ENCODE results near the gene STRA8. TPM values are rescaled to one million over a fixed set of nuclear protein-coding genes. Genes with fewer than 3 reads are reported as not detected.

The STRA8 gene
- polyA plus RNA-seq, 1 donor from 2014 or later: not detected

GRCh38 chr7:135259702-135260101 lies 26.1 kb downstream of the STRA8 start:
- Mint-ChIP-seq H3K4me1 (no peaks in the 10 kb centered on the region), H3K9me3 (peaks cover 3 to 10% (median 3%) of the 10 kb centered on the region in 3 donors), H3K27me3 (peaks cover 5% of the 10 kb centered on the region), H3K4me3 (no peak overlapping the region), H3K27ac (no peak overlapping the region), H3K36me3 (peaks cover 1% of the 10 kb centered on the region)

GRCh38 chr7:135260470-135260869 lies 26.8 kb downstream of the STRA8 start:
- H3K4me1 Mint-ChIP-seq: no peaks in the 10 kb centered on the region
- H3K36me3 Mint-ChIP-seq: peaks cover 1% of the 10 kb centered on the region
- H3K27ac Mint-ChIP-seq: no peak overlapping the region
- H3K27me3 Mint-ChIP-seq: peaks cover 5% of the 10 kb centered on the region
- no peak overlapping the region for H3K4me3 Mint-ChIP-seq
- H3K9me3 Mint-ChIP-seq: peaks cover 6 to 11% (median 6%) of the 10 kb centered on the region in 3 donors

- Mint-ChIP-seq H3K4me3 (no peak overlapping the region), H3K4me1 (no peaks in the 10 kb centered on the region), H3K27ac (no peak overlapping the region), H3K9me3 (peaks cover 6 to 17% (median 6%) of the 10 kb centered on the region in 3 donors), H3K36me3 (peaks cover 1% of the 10 kb centered on the region), H3K27me3 (peaks cover 5% of the 10 kb centered on the region)
Observed at GRCh38 chr7:135260930-135261721, 27.5 kb downstream of the STRA8 start.

- H3K27me3 Mint-ChIP-seq: peaks cover 8% of the 10 kb centered on the region
- peaks cover 1% of the 10 kb centered on the region for H3K36me3 Mint-ChIP-seq
- H3K4me1 Mint-ChIP-seq: no peaks in the 10 kb centered on the region
- no peak overlapping the region for H3K27ac Mint-ChIP-seq
- H3K4me3 Mint-ChIP-seq: no peak overlapping the region
- H3K9me3 Mint-ChIP-seq: peaks cover 7 to 19% (median 11%) of the 10 kb centered on the region in 3 donors
Observed at GRCh38 chr7:135262623-135263320, 29.1 kb downstream of the STRA8 start.

GRCh38 chr7:135263321-135263970 lies 29.8 kb downstream of the STRA8 start:
- no peak overlapping the region for H3K4me3 Mint-ChIP-seq
- H3K27ac Mint-ChIP-seq: no peak overlapping the region
- H3K4me1 Mint-ChIP-seq: no peaks in the 10 kb centered on the region
- peaks cover 1% of the 10 kb centered on the region for H3K36me3 Mint-ChIP-seq
- H3K27me3 Mint-ChIP-seq: peaks cover 8% of the 10 kb centered on the region
- peaks cover 7 to 19% (median 11%) of the 10 kb centered on the region in 3 donors for H3K9me3 Mint-ChIP-seq

- H3K36me3 Mint-ChIP-seq: peaks cover 1% of the 10 kb centered on the region
- H3K27me3 Mint-ChIP-seq: peaks cover 6% of the 10 kb centered on the region
- no peak overlapping the region for H3K4me3 Mint-ChIP-seq
- peaks cover 7 to 19% (median 11%) of the 10 kb centered on the region in 3 donors for H3K9me3 Mint-ChIP-seq
- no peak overlapping the region for H3K27ac Mint-ChIP-seq
- no peaks in the 10 kb centered on the region for H3K4me1 Mint-ChIP-seq
Observed at GRCh38 chr7:135265637-135266036, 32.0 kb downstream of the STRA8 start.

- H3K27ac Mint-ChIP-seq: no peak overlapping the region
- H3K27me3 Mint-ChIP-seq: peaks cover 10% of the 10 kb centered on the region
- H3K4me3 Mint-ChIP-seq: no peak overlapping the region
- peaks cover 0 to 2% (median 0%) of the 10 kb centered on the region in 3 donors for H3K4me1 Mint-ChIP-seq
- no peaks in the 10 kb centered on the region for H3K36me3 Mint-ChIP-seq
- peaks cover 2 to 11% (median 9%) of the 10 kb centered on the region in 3 donors for H3K9me3 Mint-ChIP-seq
Observed at GRCh38 chr7:135269921-135270320, 36.3 kb downstream of the STRA8 start.

- Mint-ChIP-seq H3K36me3 (no peaks in the 10 kb centered on the region), H3K4me1 (peaks cover 0 to 2% (median 0%) of the 10 kb centered on the region in 3 donors), H3K4me3 (no peak overlapping the region), H3K27ac (no peak overlapping the region), H3K9me3 (peaks cover 1 to 9% (median 5%) of the 10 kb centered on the region in 3 donors), H3K27me3 (peaks cover 10% of the 10 kb centered on the region)
Observed at GRCh38 chr7:135270577-135271254, 37.1 kb downstream of the STRA8 start.

- Mint-ChIP-seq H3K4me3 (no peak overlapping the region), H3K27me3 (peaks cover 11% of the 10 kb centered on the region), H3K4me1 (peaks cover 0 to 2% (median 0%) of the 10 kb centered on the region in 3 donors), H3K27ac (no peak overlapping the region), H3K36me3 (no peaks in the 10 kb centered on the region), H3K9me3 (peaks cover 1 to 9% (median 1%) of the 10 kb centered on the region in 3 donors)
Observed at GRCh38 chr7:135271255-135271615, 37.6 kb downstream of the STRA8 start.

GRCh38 chr7:135272303-135272702 lies 38.7 kb downstream of the STRA8 start:
- Mint-ChIP-seq H3K27me3 (peaks cover 12% of the 10 kb centered on the region), H3K9me3 (peaks cover 0 to 4% (median 0%) of the 10 kb centered on the region in 3 donors), H3K36me3 (no peaks in the 10 kb centered on the region), H3K4me3 (peak overlapping the region in 1 of 4 donors; percentile 34), H3K4me1 (peaks cover 0 to 2% (median 0%) of the 10 kb centered on the region in 3 donors), H3K27ac (no peak overlapping the region)

GRCh38 chr7:135273581-135273980 lies 39.9 kb downstream of the STRA8 start:
- H3K9me3 Mint-ChIP-seq: peaks cover 0 to 4% (median 0%) of the 10 kb centered on the region in 3 donors
- H3K27ac Mint-ChIP-seq: no peak overlapping the region
- H3K4me3 Mint-ChIP-seq: no peak overlapping the region
- H3K27me3 Mint-ChIP-seq: peaks cover 11% of the 10 kb centered on the region
- peaks cover 0 to 2% (median 0%) of the 10 kb centered on the region in 3 donors for H3K4me1 Mint-ChIP-seq
- no peaks in the 10 kb centered on the region for H3K36me3 Mint-ChIP-seq

GRCh38 chr7:135274495-135275268 lies 41.0 kb downstream of the STRA8 start:
- H3K27me3 Mint-ChIP-seq: peaks cover 11% of the 10 kb centered on the region
- H3K27ac Mint-ChIP-seq: no peak overlapping the region
- H3K36me3 Mint-ChIP-seq: no peaks in the 10 kb centered on the region
- peaks cover 0 to 4% (median 3%) of the 10 kb centered on the region in 3 donors for H3K9me3 Mint-ChIP-seq
- H3K4me3 Mint-ChIP-seq: no peak overlapping the region
- peaks cover 0 to 2% (median 0%) of the 10 kb centered on the region in 3 donors for H3K4me1 Mint-ChIP-seq

GRCh38 chr7:135275971-135276580 lies 42.4 kb downstream of the STRA8 start:
- Mint-ChIP-seq H3K9me3 (peaks cover 0 to 4% (median 3%) of the 10 kb centered on the region in 3 donors), H3K4me1 (peaks cover 0 to 2% (median 0%) of the 10 kb centered on the region in 3 donors), H3K36me3 (no peaks in the 10 kb centered on the region), H3K27ac (no peak overlapping the region), H3K27me3 (peaks cover 13% of the 10 kb centered on the region), H3K4me3 (no peak overlapping the region)

Measured in IgD-negative memory B cell (primary cell).